ENCODE measurements around the gene NKD2.

Gene NKD2

DNA sequence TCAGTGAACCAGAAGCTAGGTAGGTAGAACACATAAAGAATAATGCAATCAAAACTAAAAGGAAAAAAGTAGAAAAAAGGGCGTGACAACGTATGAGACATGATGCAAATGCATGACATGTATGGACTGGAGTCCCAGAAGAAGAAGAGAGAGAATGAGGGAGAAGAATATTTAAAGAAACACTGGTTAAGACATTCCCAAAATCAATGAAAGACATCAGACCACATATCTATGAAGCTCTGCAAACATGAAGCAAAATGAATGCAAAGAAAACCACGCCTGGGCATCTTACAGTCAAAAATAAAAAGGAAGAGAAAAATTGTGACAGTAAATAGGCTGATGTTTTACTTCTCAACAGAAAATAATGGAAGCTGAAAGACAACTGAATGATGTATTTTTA lies 23.8 kb upstream of the NKD2 start:
- DNase-seq (ENCODE audit: low read depth), result no peak
- TF ChIP-seq, protein P1, sequence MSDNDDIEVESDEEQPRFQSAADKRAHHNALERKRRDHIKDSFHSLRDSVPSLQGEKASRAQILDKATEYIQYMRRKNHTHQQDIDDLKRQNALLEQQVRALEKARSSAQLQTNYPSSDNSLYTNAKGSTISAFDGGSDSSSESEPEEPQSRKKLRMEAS (IDR thresholded peaks at IDR 0.05; ENCODE audit: low read depth, low read length), result no peak
- TF ChIP-seq, protein P2, sequence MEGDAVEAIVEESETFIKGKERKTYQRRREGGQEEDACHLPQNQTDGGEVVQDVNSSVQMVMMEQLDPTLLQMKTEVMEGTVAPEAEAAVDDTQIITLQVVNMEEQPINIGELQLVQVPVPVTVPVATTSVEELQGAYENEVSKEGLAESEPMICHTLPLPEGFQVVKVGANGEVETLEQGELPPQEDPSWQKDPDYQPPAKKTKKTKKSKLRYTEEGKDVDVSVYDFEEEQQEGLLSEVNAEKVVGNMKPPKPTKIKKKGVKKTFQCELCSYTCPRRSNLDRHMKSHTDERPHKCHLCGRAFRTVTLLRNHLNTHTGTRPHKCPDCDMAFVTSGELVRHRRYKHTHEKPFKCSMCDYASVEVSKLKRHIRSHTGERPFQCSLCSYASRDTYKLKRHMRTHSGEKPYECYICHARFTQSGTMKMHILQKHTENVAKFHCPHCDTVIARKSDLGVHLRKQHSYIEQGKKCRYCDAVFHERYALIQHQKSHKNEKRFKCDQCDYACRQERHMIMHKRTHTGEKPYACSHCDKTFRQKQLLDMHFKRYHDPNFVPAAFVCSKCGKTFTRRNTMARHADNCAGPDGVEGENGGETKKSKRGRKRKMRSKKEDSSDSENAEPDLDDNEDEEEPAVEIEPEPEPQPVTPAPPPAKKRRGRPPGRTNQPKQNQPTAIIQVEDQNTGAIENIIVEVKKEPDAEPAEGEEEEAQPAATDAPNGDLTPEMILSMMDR (IDR thresholded peaks at IDR 0.05; ENCODE audit: low read depth, low read length), result no peak
- TF ChIP-seq MYC (IDR thresholded peaks at IDR 0.05; ENCODE audit: low read depth, low read length) (no peak), POLR2A (IDR thresholded peaks at IDR 0.05; ENCODE audit: extremely low read depth, insufficient read length) (no peak)
- no peak overlapping the region for H3K4me3 ChIP-seq (ENCODE audit: low read depth, low read length)

DNA sequence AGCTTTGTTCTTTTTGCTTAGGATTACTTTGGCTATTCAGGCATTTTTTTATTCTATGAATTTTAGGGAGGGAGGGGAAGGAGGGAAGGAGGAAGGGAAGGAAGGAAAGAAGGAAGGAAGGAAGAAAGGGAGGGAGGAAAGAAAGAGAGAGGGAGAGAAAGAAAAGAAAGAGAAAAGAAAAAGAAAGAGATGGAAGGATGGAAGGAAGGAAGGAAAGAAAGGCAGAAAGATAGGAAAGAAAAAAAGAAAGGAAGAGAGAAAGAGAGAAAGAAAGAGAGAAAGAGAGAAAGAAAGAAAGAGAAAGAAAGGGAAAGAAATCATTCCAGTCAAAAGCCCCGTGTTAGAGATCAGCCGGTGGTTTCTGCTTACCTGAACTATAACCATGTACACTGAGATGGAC lies 20.8 kb upstream of the NKD2 start:
- TF ChIP-seq, protein P1 (IDR thresholded peaks at IDR 0.05; ENCODE audit: low read depth, low read length), result no peak
- TF ChIP-seq POLR2A (IDR thresholded peaks at IDR 0.05; ENCODE audit: extremely low read depth, insufficient read length) (no peak), MYC (IDR thresholded peaks at IDR 0.05; ENCODE audit: low read depth, low read length) (no peak)
- TF ChIP-seq, protein P2 (IDR thresholded peaks at IDR 0.05; ENCODE audit: low read depth, low read length), result no peak
- no peak for DNase-seq (ENCODE audit: low read depth)
- H3K4me3 ChIP-seq (ENCODE audit: low read depth, low read length), result no peak overlapping the region

DNA sequence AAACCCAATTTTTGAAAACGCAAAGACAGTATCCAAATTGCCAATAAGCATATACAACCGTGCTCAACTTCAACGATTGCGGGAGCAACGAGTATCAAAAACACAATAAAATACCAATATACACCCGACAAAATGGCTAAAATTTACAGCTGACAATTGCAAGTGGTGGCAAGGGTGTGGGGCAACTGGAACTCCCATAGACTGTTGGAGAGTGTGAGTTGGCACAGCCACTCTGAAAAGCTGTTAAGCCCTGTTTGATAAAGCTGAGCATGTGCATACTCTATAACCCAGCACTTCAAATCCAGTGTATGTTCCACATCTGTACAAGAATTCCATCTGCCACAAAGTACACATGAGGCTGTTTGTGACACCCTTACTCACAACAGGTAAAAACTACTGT lies 20.3 kb upstream of the NKD2 start:
- no peak for DNase-seq (ENCODE audit: low read depth)
- no peak for TF ChIP-seq POLR2A (IDR thresholded peaks at IDR 0.05; ENCODE audit: extremely low read depth, insufficient read length)
- TF ChIP-seq, protein P2 (IDR thresholded peaks at IDR 0.05; ENCODE audit: low read depth, low read length), result no peak
- TF ChIP-seq MYC (IDR thresholded peaks at IDR 0.05; ENCODE audit: low read depth, low read length), result no peak
- TF ChIP-seq, protein P1 (IDR thresholded peaks at IDR 0.05; ENCODE audit: low read depth, low read length), result no peak
- no peak overlapping the region for H3K4me3 ChIP-seq (ENCODE audit: low read depth, low read length)

DNA sequence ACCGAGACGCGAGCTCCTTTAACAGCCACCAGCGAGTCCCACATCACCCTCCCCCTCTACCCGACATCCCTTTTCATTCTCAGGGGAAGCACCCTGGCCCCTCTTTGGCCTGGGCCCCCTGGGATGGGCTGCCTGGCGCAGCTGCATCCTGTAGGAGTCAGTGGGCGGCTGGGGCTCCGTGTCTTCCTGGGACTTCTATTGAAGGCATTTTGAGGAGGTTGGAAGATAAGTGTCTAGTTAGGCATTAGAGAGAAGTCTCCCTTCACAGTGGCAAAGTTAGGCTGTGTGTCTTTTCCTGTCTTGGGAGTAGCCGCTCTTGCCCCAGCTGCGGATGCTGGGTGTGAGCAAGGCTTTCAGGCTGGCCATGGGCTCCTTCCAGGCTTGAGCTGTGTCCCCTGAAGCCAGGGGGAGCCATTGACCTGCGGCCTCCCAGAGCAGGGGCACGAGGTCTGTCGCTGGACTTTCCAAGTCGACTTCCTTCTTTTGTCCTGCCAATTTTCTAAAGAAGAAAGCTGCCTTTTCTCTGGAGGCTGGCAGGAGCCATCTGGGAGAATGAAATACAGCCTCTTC lies 18.6 kb upstream of the NKD2 start:
- TF ChIP-seq POLR2A (IDR thresholded peaks at IDR 0.05; ENCODE audit: extremely low read depth, insufficient read length) (no peak), MYC (IDR thresholded peaks at IDR 0.05; ENCODE audit: low read depth, low read length) (peak; percentile 88)
- TF ChIP-seq, protein P1 (IDR thresholded peaks at IDR 0.05; ENCODE audit: low read depth, low read length), result peak; percentile 85
- TF ChIP-seq, protein P2 (IDR thresholded peaks at IDR 0.05; ENCODE audit: low read depth, low read length), result peak; percentile 17
- peak; percentile 66 for DNase-seq (ENCODE audit: low read depth)
- no peak overlapping the region for H3K4me3 ChIP-seq (ENCODE audit: low read depth, low read length)

DNA sequence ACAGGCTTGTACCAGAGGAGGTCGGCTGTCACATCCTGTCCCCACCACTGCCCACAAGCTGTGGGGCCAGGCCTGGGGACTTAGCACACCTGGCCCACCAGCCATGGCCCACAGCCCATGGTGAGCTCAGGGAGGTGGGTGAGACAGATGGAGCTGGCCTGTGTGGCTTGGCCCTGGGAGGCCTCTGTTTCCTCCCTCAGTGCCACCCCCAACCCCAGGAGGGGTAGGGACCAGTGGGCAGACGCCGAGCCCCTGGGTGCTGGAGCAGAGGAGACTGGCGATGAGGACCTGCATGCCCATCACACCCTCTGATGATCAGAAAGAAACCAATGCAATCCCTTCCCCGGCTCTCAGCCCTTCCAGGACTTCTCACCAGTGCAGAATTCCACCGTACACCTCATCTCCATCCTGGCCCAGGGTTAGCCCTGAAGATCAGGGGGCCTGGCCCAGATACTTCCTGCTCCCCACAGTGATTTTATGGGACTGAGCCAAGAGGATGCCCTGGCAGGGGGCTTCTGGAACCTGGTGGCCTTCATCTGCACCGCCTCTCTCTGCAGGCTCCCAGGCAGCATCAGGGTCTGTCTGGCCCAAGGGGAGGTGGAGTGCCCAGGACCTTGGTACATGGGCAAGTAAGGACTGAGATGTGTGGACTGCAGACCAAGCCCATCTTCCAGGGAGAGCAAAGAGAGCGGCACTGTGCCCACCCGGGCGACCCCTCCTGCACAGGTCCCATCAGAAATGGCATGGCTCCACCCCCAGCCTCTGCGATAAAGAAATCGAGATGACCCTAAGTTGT lies 16.9 kb upstream of the NKD2 start:
- no peak overlapping the region for H3K4me3 ChIP-seq (ENCODE audit: low read depth, low read length)
- no peak for DNase-seq (ENCODE audit: low read depth)
- no peak for TF ChIP-seq MYC (IDR thresholded peaks at IDR 0.05; ENCODE audit: low read depth, low read length)
- TF ChIP-seq, protein P1 (IDR thresholded peaks at IDR 0.05; ENCODE audit: low read depth, low read length), result no peak
- TF ChIP-seq, protein P2 (IDR thresholded peaks at IDR 0.05; ENCODE audit: low read depth, low read length), result no peak
- TF ChIP-seq POLR2A (IDR thresholded peaks at IDR 0.05; ENCODE audit: extremely low read depth, insufficient read length), result no peak

Measured in NB4 (cell line).